Kidney epithelial cell (primary cell): ENCODE results near the gene UNC119B. TPM values are rescaled to one million over a fixed set of nuclear protein-coding genes. Genes with fewer than 3 reads are reported as not detected.

Experiments
- DNase-seq: peaks from one replicate; pipeline ENCODE4 v3.0.0-alpha.2; 2010; ENCODE audit warnings: low read depth
- H3K27me3 ChIP-seq: 2 replicates; pipeline ENCODE4 v1.6.0; 2011; ENCODE audit warnings: low read length; ENCODE audit not compliant: control insufficient read depth, insufficient read depth
- H3K36me3 ChIP-seq: 2 replicates; pipeline ENCODE4 v1.5.1; 2011; ENCODE audit warnings: low read length; ENCODE audit not compliant: control insufficient read depth, insufficient read depth
- H3K4me3 ChIP-seq: 2 replicates; pipeline ENCODE4 v1.5.1; 2011; ENCODE audit warnings: low read depth, mild to moderate bottlenecking, control low read depth, low read length
- total RNA-seq: library from RNA; depleted of rRNA; stranded (reverse); fragments of >200 nt; gene quantifications from 2 replicates; pipeline ENCODE4 v1.2.3, GENCODE V29; 2015
- TF ChIP-seq, protein P1 (sequence below): IDR thresholded peaks from 2 replicates; pipeline ENCODE4 v1.5.1; 2011; ENCODE audit warnings: mild to moderate bottlenecking, moderate library complexity, low read length, control low read depth, inconsistent platforms; ENCODE audit not compliant: insufficient read depth, poor library complexity, severe bottlenecking

Gene UNC119B
- total RNA-seq, 1 donor from 2014 or later = 22.8 TPM

DNA sequence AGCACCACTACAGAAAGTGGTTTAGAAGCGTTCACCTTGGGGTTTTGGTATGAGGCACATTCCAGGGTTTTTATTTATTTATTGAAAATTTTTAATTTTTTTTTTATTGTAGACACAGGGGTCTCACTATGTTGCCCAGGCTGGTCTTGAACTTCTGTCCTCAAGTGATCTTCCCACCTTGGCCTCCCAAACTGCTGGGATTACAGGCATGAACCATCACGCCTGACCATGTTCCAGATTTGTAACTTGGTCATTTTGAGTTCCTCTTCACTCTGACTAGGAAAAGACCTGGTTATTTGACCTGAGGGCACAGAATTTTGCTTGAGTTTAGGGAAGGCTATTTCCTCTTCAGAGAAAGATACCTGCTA lies 20.2 kb upstream of the UNC119B start:
- no peak for DNase-seq
- Histone ChIP-seq H3K27me3 (no peaks in the 10 kb centered on the region), H3K36me3 (peaks cover 1% of the 10 kb centered on the region), H3K4me3 (no peak overlapping the region)
- TF ChIP-seq, protein P1, sequence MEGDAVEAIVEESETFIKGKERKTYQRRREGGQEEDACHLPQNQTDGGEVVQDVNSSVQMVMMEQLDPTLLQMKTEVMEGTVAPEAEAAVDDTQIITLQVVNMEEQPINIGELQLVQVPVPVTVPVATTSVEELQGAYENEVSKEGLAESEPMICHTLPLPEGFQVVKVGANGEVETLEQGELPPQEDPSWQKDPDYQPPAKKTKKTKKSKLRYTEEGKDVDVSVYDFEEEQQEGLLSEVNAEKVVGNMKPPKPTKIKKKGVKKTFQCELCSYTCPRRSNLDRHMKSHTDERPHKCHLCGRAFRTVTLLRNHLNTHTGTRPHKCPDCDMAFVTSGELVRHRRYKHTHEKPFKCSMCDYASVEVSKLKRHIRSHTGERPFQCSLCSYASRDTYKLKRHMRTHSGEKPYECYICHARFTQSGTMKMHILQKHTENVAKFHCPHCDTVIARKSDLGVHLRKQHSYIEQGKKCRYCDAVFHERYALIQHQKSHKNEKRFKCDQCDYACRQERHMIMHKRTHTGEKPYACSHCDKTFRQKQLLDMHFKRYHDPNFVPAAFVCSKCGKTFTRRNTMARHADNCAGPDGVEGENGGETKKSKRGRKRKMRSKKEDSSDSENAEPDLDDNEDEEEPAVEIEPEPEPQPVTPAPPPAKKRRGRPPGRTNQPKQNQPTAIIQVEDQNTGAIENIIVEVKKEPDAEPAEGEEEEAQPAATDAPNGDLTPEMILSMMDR = no peak

DNA sequence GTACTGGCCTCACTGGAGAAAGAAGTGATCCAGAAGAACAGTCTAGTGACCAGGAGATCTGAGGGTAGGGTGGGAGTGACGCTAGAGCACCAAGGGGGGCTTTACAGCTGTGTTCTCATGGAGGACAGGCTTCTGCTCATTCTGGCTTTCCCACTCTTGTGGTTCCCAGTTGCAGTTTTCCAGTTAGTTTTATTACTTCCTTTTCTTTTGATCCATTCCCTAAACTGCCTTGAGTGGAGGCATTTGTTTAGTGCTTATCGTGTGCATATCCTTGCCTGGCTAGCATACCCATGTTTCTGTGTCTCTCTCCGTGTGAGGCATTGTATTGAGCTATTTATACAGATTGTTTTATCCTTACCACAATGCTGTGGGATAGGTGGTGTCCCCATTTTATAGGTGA lies 19.3 kb upstream of the UNC119B start:
- H3K4me3 ChIP-seq = no peak overlapping the region

GRCh38 chr12:120692524-120693033 lies 17.7 kb upstream of the UNC119B start:
- Histone ChIP-seq H3K27me3 (no peaks in the 10 kb centered on the region), H3K4me3 (no peak overlapping the region), H3K36me3 (peaks cover 1% of the 10 kb centered on the region)
- TF ChIP-seq, protein P1 = no peak
- no peak for DNase-seq

More for the DNA sequence above, 19.3 kb upstream of the UNC119B start:
- H3K36me3 ChIP-seq = peaks cover 1% of the 10 kb centered on the region
- TF ChIP-seq, protein P1 = no peak
- no peak for DNase-seq
- no peaks in the 10 kb centered on the region for H3K27me3 ChIP-seq

DNA sequence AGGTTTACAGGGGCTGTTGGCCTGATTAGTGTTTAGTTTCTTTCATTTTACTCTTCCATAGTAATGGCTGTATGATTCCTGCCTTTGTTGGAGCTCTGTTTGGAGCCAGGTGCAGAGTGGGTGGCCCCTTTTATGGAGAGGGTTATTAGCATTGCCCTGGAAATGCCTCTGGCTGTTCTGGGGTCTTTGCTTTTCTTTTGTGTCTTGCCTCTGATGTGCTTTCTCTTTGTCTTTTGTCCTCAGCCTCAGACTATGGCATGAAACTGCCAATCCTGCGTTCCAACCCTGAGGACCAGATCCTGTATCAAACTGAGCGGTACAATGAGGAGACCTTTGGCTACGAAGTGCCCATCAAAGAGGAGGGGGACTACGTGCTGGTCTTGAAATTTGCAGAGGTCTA lies 16.4 kb upstream of the UNC119B start:
- no peak overlapping the region for H3K4me3 ChIP-seq
- no peaks in the 10 kb centered on the region for H3K27me3 ChIP-seq
- H3K36me3 ChIP-seq = peaks cover 2% of the 10 kb centered on the region
- no peak for DNase-seq
- TF ChIP-seq, protein P1 = no peak

DNA sequence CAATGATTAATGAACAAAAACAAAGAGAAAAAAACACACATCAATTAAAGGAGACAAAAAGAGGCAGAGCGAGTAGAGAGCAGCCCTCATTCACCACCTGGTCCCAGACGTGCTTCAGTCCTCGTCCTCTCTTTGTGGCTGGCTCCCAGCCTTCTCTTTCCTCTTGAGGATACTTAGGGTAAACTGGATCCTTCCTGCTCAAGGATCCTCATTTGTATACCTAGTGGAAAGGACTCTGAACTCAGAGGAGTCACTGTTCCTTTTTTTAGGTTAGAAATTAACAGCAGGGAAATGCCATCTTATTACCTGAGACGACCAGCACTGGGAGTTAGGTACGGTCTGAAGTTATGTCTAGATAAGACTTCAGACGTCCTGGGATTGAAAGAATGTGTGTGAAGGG lies 13.6 kb upstream of the UNC119B start:
- Histone ChIP-seq H3K4me3 (no peak overlapping the region), H3K27me3 (no peaks in the 10 kb centered on the region), H3K36me3 (peaks cover 4% of the 10 kb centered on the region)
- no peak for DNase-seq
- TF ChIP-seq, protein P1 = no peak

DNA sequence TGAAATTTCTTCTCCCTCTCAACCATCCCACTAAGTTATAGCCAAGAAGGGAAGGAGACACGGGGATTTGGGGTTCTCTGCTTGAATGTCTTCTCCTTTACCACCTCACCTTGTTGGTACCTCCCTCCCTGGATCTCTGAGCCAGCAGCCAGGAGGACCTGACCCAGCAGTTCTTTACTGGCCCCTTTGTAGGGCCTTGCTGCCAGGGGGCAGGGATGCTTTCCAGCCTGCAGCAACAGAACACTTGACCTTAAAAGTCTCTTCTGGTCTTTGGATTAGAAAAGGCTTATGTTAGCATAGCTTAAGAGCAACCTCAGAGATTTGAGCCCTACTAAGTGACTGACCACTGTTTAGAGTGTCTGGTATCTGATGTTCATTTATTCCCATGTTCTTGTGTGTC lies 12.9 kb upstream of the UNC119B start:
- no peak for DNase-seq
- Histone ChIP-seq H3K4me3 (no peak overlapping the region), H3K27me3 (no peaks in the 10 kb centered on the region), H3K36me3 (peaks cover 4% of the 10 kb centered on the region)
- TF ChIP-seq, protein P1 = no peak
